ENCODE data around the gene TMC2. TPM values are rescaled to one million over a fixed set of nuclear protein-coding genes. Genes with fewer than 3 reads are reported as not detected.

Gene TMC2
- total RNA-seq, 1 experiment from 2014 or later = not detected

DNA sequence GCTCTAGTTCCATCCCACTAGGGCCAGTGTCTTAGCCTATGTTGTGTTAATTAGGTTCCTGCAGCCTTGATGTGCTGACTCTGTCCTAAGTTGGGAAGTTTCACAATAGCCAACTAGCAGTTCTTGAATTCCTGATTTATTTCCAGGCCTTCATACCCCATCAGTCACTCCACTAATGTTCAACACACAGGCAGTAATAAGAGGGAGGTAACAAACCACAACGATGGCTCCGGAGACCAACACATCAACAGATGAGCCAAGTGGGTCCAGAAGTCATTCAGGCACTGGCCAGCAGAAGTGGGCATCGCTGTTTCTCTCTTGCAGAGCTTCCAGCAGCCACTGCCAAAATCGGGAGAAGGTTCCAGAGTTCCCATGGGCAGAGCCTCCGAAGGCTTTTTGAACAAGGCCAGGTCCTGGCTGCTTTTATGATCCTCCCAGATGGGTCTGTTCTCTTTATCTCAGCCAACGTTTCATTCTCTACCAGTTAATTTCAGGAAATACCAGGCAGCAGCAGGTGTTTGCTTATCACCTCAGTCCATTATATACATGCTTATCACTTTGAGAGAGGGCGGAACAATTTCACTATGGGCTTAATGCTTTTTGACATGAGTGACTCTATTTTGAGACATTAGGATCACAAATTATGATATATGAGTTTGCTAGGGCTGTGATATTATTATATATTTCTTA is 67.6 kb downstream of the TMC2 start:
- Histone ChIP-seq H3K4me3 (ENCODE audit: low read depth in 2 of 2, low read length in 2 of 2) (no peak overlapping the region), H3K4me1 (ENCODE audit: control insufficient read depth, insufficient read depth, low read length) (no peaks in the 10 kb centered on the region), H3K9me3 (ENCODE audit: control insufficient read depth, insufficient read depth, low read depth, low read length) (no peaks in the 10 kb centered on the region), H3K27ac (ENCODE audit: low read length) (no peak overlapping the region), H3K36me3 (ENCODE audit: control insufficient read depth, insufficient read depth, low read length) (no peaks in the 10 kb centered on the region), H3K27me3 (ENCODE audit: control insufficient read depth, insufficient read depth, low read length) (no peaks in the 10 kb centered on the region)
- TF ChIP-seq SIN3A (IDR thresholded peaks at IDR 0.05; ENCODE audit: borderline replicate concordance, insufficient read depth, low read depth, low read length) (no peak), TCF7L2 (IDR thresholded peaks at IDR 0.05; ENCODE audit: low read depth, low read length) (no peak), POLR2AphosphoS5 (IDR thresholded peaks at IDR 0.05; ENCODE audit: low read depth, low read length) (no peak)
- BruUV-seq (replicated peaks) = no TSS peak
- intact Hi-C loops (cut with micrococcal nuclease; ENCODE audit: unreplicated experiment) = no loop called here
- CTCF ChIA-PET = no interaction called here
- in situ Hi-C loops (cut with HindIII; ENCODE audit: low pct_unique_long_range_greater_than_20kb, low sequenced_read_pairs) = no loop called here
- ATAC-seq (no peak), DNase-seq (ENCODE audit: low read depth, low spot score) (no peak)
- POLR2A ChIA-PET = no interaction called here

DNA sequence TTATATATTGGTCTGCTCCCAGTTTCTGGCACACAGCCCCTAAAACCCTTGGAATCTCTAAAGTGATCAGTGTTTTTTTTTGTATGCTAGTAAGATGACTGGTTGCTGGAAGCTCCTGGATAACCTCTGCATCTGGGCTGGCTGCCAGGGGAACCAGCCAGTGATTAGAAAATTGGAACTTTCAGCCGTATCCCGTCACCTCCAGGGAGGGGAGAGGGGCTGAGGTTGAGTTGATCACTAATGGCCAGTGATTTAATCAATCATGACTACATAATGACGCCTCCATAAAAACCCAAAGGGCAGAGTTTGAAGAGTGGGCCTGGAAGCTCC is 68.1 kb downstream of the TMC2 start:
- no peak for ATAC-seq
- TF ChIP-seq, protein P1, sequence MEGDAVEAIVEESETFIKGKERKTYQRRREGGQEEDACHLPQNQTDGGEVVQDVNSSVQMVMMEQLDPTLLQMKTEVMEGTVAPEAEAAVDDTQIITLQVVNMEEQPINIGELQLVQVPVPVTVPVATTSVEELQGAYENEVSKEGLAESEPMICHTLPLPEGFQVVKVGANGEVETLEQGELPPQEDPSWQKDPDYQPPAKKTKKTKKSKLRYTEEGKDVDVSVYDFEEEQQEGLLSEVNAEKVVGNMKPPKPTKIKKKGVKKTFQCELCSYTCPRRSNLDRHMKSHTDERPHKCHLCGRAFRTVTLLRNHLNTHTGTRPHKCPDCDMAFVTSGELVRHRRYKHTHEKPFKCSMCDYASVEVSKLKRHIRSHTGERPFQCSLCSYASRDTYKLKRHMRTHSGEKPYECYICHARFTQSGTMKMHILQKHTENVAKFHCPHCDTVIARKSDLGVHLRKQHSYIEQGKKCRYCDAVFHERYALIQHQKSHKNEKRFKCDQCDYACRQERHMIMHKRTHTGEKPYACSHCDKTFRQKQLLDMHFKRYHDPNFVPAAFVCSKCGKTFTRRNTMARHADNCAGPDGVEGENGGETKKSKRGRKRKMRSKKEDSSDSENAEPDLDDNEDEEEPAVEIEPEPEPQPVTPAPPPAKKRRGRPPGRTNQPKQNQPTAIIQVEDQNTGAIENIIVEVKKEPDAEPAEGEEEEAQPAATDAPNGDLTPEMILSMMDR (IDR thresholded peaks at IDR 0.05) = no peak
- TF ChIP-seq SIN3A (IDR thresholded peaks at IDR 0.05; ENCODE audit: borderline replicate concordance, insufficient read depth, low read depth, low read length) (no peak), TCF7L2 (IDR thresholded peaks at IDR 0.05; ENCODE audit: low read depth, low read length) (no peak), POLR2AphosphoS5 (IDR thresholded peaks at IDR 0.05; ENCODE audit: low read depth, low read length) (no peak)
- TF ChIP-seq, protein P2, sequence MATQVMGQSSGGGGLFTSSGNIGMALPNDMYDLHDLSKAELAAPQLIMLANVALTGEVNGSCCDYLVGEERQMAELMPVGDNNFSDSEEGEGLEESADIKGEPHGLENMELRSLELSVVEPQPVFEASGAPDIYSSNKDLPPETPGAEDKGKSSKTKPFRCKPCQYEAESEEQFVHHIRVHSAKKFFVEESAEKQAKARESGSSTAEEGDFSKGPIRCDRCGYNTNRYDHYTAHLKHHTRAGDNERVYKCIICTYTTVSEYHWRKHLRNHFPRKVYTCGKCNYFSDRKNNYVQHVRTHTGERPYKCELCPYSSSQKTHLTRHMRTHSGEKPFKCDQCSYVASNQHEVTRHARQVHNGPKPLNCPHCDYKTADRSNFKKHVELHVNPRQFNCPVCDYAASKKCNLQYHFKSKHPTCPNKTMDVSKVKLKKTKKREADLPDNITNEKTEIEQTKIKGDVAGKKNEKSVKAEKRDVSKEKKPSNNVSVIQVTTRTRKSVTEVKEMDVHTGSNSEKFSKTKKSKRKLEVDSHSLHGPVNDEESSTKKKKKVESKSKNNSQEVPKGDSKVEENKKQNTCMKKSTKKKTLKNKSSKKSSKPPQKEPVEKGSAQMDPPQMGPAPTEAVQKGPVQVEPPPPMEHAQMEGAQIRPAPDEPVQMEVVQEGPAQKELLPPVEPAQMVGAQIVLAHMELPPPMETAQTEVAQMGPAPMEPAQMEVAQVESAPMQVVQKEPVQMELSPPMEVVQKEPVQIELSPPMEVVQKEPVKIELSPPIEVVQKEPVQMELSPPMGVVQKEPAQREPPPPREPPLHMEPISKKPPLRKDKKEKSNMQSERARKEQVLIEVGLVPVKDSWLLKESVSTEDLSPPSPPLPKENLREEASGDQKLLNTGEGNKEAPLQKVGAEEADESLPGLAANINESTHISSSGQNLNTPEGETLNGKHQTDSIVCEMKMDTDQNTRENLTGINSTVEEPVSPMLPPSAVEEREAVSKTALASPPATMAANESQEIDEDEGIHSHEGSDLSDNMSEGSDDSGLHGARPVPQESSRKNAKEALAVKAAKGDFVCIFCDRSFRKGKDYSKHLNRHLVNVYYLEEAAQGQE (IDR thresholded peaks at IDR 0.05; ENCODE audit: insufficient read depth in 1 of 2, low read depth in 2 of 2, low read length in 1 of 2) = no peak
- no TSS peak for BruUV-seq (replicated peaks)
- intact Hi-C loops (cut with micrococcal nuclease; ENCODE audit: unreplicated experiment) = no loop called here
- Histone ChIP-seq H3K9me3 (ENCODE audit: control insufficient read depth, insufficient read depth, low read depth, low read length) (no peaks in the 10 kb centered on the region), H3K4me1 (ENCODE audit: control insufficient read depth, insufficient read depth, low read length) (no peaks in the 10 kb centered on the region), H3K4me3 (ENCODE audit: low read depth in 2 of 2, low read length in 2 of 2) (no peak overlapping the region), H3K27me3 (ENCODE audit: control insufficient read depth, insufficient read depth, low read length) (no peaks in the 10 kb centered on the region), H3K36me3 (ENCODE audit: control insufficient read depth, insufficient read depth, low read length) (no peaks in the 10 kb centered on the region), H3K27ac (ENCODE audit: low read length) (no peak overlapping the region)
- ChIA-PET CTCF (no interaction called here), POLR2A (no interaction called here)
- no peak for DNase-seq (ENCODE audit: low read depth, low spot score)
- in situ Hi-C loops (cut with HindIII; ENCODE audit: low pct_unique_long_range_greater_than_20kb, low sequenced_read_pairs) = no loop called here

DNA sequence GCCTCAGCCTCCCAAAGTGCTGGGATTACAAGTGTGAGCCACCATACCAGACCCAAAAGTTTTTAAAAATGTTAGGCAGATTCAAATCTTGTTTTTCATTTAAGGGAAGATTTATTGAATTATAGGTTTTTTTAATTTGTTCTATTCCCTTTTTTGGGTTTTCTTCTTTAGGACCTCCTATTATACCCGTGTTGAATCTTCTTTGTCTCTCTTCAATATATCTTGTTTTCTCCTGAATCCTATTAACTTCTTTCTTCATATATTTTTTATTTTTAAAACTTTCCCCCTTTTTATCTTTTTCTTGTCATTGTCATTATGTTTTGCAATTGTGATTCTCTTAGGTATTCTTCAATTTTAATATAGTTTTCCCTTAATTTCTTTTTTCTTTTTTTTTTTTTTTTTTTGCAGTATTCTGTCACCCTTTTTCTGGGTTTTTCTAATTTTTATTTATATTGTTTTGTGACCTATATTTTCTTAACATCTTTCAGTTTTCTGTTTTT is 70.2 kb downstream of the TMC2 start:
- TF ChIP-seq, protein P2 (IDR thresholded peaks at IDR 0.05; ENCODE audit: insufficient read depth in 1 of 2, low read depth in 2 of 2, low read length in 1 of 2) = no peak
- TF ChIP-seq, protein P1 (IDR thresholded peaks at IDR 0.05) = no peak
- TF ChIP-seq SIN3A (IDR thresholded peaks at IDR 0.05; ENCODE audit: borderline replicate concordance, insufficient read depth, low read depth, low read length) = no peak
- TF ChIP-seq POLR2AphosphoS5 (IDR thresholded peaks at IDR 0.05; ENCODE audit: low read depth, low read length) = no peak
- Histone ChIP-seq H3K27ac (ENCODE audit: low read length) (no peak overlapping the region), H3K4me3 (ENCODE audit: low read depth in 2 of 2, low read length in 2 of 2) (no peak overlapping the region), H3K9me3 (ENCODE audit: control insufficient read depth, insufficient read depth, low read depth, low read length) (no peaks in the 10 kb centered on the region), H3K4me1 (ENCODE audit: control insufficient read depth, insufficient read depth, low read length) (no peaks in the 10 kb centered on the region), H3K27me3 (ENCODE audit: control insufficient read depth, insufficient read depth, low read length) (no peaks in the 10 kb centered on the region), H3K36me3 (ENCODE audit: control insufficient read depth, insufficient read depth, low read length) (no peaks in the 10 kb centered on the region)
- CTCF ChIA-PET = no interaction called here
- intact Hi-C loops (cut with micrococcal nuclease; ENCODE audit: unreplicated experiment) (no loop called here), in situ Hi-C loops (cut with HindIII; ENCODE audit: low pct_unique_long_range_greater_than_20kb, low sequenced_read_pairs) (no loop called here)
- no peak for DNase-seq (ENCODE audit: low read depth, low spot score)
- no peak for ATAC-seq
- POLR2A ChIA-PET = no interaction called here
- no TSS peak for BruUV-seq (replicated peaks)
